Cardiac muscle cell (in vitro differentiated cells and primary cell): ENCODE results near the gene FOXP3. TPM values are rescaled to one million over a fixed set of nuclear protein-coding genes. Genes with fewer than 3 reads are reported as not detected.

Experiments used
- DNase-seq, 2 donors: peaks; one replicate each; pipeline versions ENCODE4 v3.0.0 to v3.0.0-alpha.2; 2010 to 2017; ENCODE audit warnings: low read depth in 1 of 2, low spot score in 1 of 2
- H3K27ac ChIP-seq: fragments of 200-600 bp; sonication (generic); 2 replicates; pipeline ENCODE4 v1.5.1; 2016
- H3K27me3 ChIP-seq: fragments of 200-600 bp; sonication (generic); 2 replicates; pipeline ENCODE4 v1.6.0; 2016; ENCODE audit warnings: control low read depth
- H3K36me3 ChIP-seq: fragments of 200-600 bp; sonication (generic); 2 replicates; pipeline ENCODE4 v1.5.1; 2016; ENCODE audit warnings: control low read depth
- H3K4me1 ChIP-seq: fragments of 200-600 bp; sonication (generic); 2 replicates; pipeline ENCODE4 v1.8.1; 2017; ENCODE audit warnings: low read depth, mild to moderate bottlenecking, mixed run types
- H3K4me3 ChIP-seq: fragments of 200-600 bp; sonication (generic); 2 replicates; pipeline ENCODE4 v1.5.1; 2016; ENCODE audit warnings: mild to moderate bottlenecking
- H3K9me3 ChIP-seq: fragments of 200-600 bp; sonication (generic); 2 replicates; pipeline ENCODE4 v1.5.1; 2017; ENCODE audit warnings: low read depth, mild to moderate bottlenecking, control low read depth
- polyA plus RNA-seq: library from polyadenylated mRNA; unstranded; fragments of >200 nt; fragmentation: Nextera tagmentation; extraction: Ambion mirVana; gene quantifications from 2 replicates; pipeline ENCODE4 v1.2.1, GENCODE V29; 2016
- total RNA-seq: library from RNA; depleted of rRNA; stranded (reverse); fragments of >200 nt; gene quantifications from 2 replicates; pipeline ENCODE4 v1.2.3, GENCODE V29; 2016
- TF ChIP-seq, protein P1 (sequence below): IDR thresholded peaks from 2 replicates; pipeline ENCODE4 v1.5.1; 2012; ENCODE audit warnings: low read depth, mild to moderate bottlenecking, low read length

The FOXP3 gene
- total and polyA plus RNA-seq, 2 experiments from 2014 or later: 0.18 to 0.59 TPM

GRCh38 chrX:49257846-49258748, 6.4 kb downstream of the FOXP3 start:
- TF ChIP-seq, protein P1, sequence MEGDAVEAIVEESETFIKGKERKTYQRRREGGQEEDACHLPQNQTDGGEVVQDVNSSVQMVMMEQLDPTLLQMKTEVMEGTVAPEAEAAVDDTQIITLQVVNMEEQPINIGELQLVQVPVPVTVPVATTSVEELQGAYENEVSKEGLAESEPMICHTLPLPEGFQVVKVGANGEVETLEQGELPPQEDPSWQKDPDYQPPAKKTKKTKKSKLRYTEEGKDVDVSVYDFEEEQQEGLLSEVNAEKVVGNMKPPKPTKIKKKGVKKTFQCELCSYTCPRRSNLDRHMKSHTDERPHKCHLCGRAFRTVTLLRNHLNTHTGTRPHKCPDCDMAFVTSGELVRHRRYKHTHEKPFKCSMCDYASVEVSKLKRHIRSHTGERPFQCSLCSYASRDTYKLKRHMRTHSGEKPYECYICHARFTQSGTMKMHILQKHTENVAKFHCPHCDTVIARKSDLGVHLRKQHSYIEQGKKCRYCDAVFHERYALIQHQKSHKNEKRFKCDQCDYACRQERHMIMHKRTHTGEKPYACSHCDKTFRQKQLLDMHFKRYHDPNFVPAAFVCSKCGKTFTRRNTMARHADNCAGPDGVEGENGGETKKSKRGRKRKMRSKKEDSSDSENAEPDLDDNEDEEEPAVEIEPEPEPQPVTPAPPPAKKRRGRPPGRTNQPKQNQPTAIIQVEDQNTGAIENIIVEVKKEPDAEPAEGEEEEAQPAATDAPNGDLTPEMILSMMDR: no peak
- Histone ChIP-seq H3K27ac (no peak overlapping the region), H3K27me3 (no peaks in the 10 kb centered on the region), H3K36me3 (no peaks in the 10 kb centered on the region), H3K9me3 (no peaks in the 10 kb centered on the region), H3K4me3 (no peak overlapping the region), H3K4me1 (no peaks in the 10 kb centered on the region)
- no peak for DNase-seq

- H3K4me1 ChIP-seq: no peaks in the 10 kb centered on the region
- TF ChIP-seq, protein P1: no peak
- no peak overlapping the region for H3K4me3 ChIP-seq
- no peaks in the 10 kb centered on the region for H3K27me3 ChIP-seq
- no peak overlapping the region for H3K27ac ChIP-seq
- no peaks in the 10 kb centered on the region for H3K9me3 ChIP-seq
- DNase-seq: no peak
- H3K36me3 ChIP-seq: no peaks in the 10 kb centered on the region
These were observed 7.3 kb downstream of the FOXP3 start for GRCh38 chrX:49257074-49257790.

DNA sequence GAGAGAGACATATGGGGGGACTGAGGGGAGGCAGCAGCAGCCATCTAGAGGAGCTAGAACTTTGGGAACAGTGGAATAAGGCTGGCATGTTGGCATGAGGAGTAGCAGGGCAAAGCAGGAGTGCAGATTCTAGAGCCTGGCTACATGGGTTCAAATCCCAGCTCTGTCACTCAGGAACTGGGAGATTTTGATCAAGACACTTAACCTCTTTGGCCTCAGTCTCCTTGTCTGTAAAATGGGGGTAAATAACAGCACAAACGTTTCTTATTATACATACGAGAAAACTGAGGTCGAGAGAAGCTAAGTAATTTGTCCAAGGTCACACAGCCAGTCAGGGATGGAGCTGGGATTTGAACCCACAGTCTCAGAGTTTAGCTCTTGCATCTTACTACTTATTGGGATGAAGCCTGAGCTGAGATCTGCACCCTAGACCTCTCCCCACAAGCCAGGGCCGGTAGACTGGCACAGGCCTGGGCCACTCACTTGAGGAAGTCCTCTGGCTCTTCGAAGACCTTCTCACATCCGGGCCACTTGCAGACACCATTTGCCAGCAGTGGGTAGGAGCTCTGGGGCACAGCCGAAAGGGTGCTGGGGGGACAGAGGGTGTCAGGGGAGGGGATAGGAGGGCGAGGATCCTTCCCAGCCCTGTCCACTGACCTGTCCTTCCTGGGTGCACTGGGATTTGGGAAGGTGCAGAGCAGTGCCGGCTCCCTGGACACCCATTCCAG, 8.1 kb downstream of the FOXP3 start:
- DNase-seq: no peak
- no peaks in the 10 kb centered on the region for H3K27me3 ChIP-seq
- no peak overlapping the region for H3K4me3 ChIP-seq
- H3K36me3 ChIP-seq: no peaks in the 10 kb centered on the region
- H3K9me3 ChIP-seq: no peaks in the 10 kb centered on the region
- no peak overlapping the region for H3K27ac ChIP-seq
- TF ChIP-seq, protein P1: no peak
- H3K4me1 ChIP-seq: no peaks in the 10 kb centered on the region

DNA sequence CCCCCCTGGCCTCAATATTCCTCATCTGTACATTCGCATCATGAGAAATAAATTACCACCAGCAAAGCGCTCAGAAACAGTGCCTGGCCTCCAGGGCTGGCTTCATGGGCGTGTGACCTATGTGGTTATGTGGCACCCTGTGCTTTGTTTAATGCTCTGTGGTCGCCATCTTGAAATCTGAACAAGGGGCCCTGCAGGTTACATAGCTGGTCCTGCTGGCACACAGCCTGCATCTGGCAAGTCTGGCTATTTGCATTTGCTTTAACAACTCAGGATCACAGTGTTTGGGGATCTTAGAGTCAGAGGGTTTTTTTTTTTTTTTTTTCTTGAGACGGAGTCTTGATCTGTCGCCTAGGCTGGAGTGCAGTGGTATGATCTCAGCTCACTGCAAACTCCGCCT, 9.9 kb downstream of the FOXP3 start:
- Histone ChIP-seq H3K9me3 (no peaks in the 10 kb centered on the region), H3K27me3 (no peaks in the 10 kb centered on the region), H3K27ac (no peak overlapping the region), H3K4me1 (no peaks in the 10 kb centered on the region), H3K4me3 (no peak overlapping the region), H3K36me3 (no peaks in the 10 kb centered on the region)
- TF ChIP-seq, protein P1: no peak
- no peak for DNase-seq

DNA sequence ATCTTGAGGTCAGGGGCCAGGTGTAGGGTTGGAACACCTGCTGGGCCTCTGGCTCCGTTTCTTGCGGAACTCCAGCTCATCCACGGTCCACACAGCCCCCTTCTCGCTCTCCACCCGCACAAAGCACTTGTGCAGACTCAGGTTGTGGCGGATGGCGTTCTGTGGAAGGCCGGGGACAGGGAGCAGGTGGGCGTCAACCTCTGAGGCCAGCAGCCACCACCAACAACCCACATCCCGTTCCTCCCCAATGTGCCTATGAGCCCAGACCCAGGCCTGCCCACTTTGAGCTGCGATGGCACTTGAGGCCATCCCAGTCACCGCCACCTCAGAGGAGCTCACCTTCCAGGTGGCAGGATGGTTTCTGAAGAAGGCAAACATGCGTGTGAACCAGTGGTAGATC, 13.2 kb downstream of the FOXP3 start:
- Histone ChIP-seq H3K27ac (no peak overlapping the region), H3K4me3 (no peak overlapping the region), H3K36me3 (no peaks in the 10 kb centered on the region), H3K9me3 (no peaks in the 10 kb centered on the region), H3K4me1 (no peaks in the 10 kb centered on the region), H3K27me3 (no peaks in the 10 kb centered on the region)
- no peak for DNase-seq
- TF ChIP-seq, protein P1: no peak
